Vagina (tissue), 2 donors: Measurements from ENCODE around the gene CSTPP1.

Experiments used
- CTCF ChIP-seq, 3 experiments: fragments of 450-650 bp in 2 of 3; fragments of 200-600 bp in 1 of 3; sonication (generic) in 1 of 3; IDR thresholded peaks; one replicate each; pipeline ENCODE4 v1.5.1; 2017 to 2019; ENCODE audit warnings: antibody characterized with exemption in 3 of 3, mild to moderate bottlenecking in 2 of 3, moderate library complexity in 2 of 3
- POLR2AphosphoS5 ChIP-seq, 2 donors: sonication (generic); formaldehyde crosslinking; IDR thresholded peaks; one replicate each; pipeline ENCODE4 v1.9.0; 2017; ENCODE audit warnings: antibody characterized with exemption in 2 of 2, mild to moderate bottlenecking in 2 of 2, low read depth in 1 of 2; ENCODE audit not compliant: insufficient read depth in 1 of 2

GRCh38 chr11:47136327-47136726, 199.8 kb downstream of the CSTPP1 start:
- TF ChIP-seq CTCF (IDR thresholded peaks at IDR 0.05) (no peak), POLR2AphosphoS5 (IDR thresholded peaks at IDR 0.05; ENCODE audit: insufficient read depth in 1 of 2, low read depth in 1 of 2) (no peak)
